ENCODE measurements around the gene SLC2A8.

The SLC2A8 gene

GRCh38 chr9:127395497-127396252 lies 1.3 kb upstream of the SLC2A8 start:
- Histone ChIP-seq H3K27me3 (ENCODE audit: control insufficient read depth, insufficient read depth, low read length) (peaks cover 12% of the 10 kb centered on the region), H3K9ac (ENCODE audit: low read depth, low read length) (no peak overlapping the region), H3K36me3 (ENCODE audit: control insufficient read depth, insufficient read depth, low read length) (peaks cover 3% of the 10 kb centered on the region), H3K9me3 (ENCODE audit: control insufficient read depth, insufficient read depth, low read length) (no peaks in the 10 kb centered on the region), H3K4me1 (ENCODE audit: control insufficient read depth, insufficient read depth, low read length) (peaks cover 4% of the 10 kb centered on the region), H3K4me3 (ENCODE audit: low read depth, low read length) (peak overlapping the region; percentile 76)

- H3K9ac ChIP-seq (ENCODE audit: low read depth, low read length) = no peak overlapping the region
- H3K36me3 ChIP-seq (ENCODE audit: control insufficient read depth, insufficient read depth, low read length) = peaks cover 3% of the 10 kb centered on the region
- H3K9me3 ChIP-seq (ENCODE audit: control insufficient read depth, insufficient read depth, low read length) = no peaks in the 10 kb centered on the region
- H3K27me3 ChIP-seq (ENCODE audit: control insufficient read depth, insufficient read depth, low read length) = peaks cover 12% of the 10 kb centered on the region
- peak overlapping the region; percentile 76 for H3K4me3 ChIP-seq (ENCODE audit: low read depth, low read length)
- H3K4me1 ChIP-seq (ENCODE audit: control insufficient read depth, insufficient read depth, low read length) = peaks cover 4% of the 10 kb centered on the region
These were observed 639 bp upstream of the SLC2A8 start for GRCh38 chr9:127396253-127396807.

- Histone ChIP-seq H3K4me1 (ENCODE audit: control insufficient read depth, insufficient read depth, low read length) (peaks cover 4% of the 10 kb centered on the region), H3K36me3 (ENCODE audit: control insufficient read depth, insufficient read depth, low read length) (peaks cover 3% of the 10 kb centered on the region), H3K27me3 (ENCODE audit: control insufficient read depth, insufficient read depth, low read length) (peaks cover 12% of the 10 kb centered on the region), H3K9ac (ENCODE audit: low read depth, low read length) (peak overlapping the region; percentile 60), H3K9me3 (ENCODE audit: control insufficient read depth, insufficient read depth, low read length) (no peaks in the 10 kb centered on the region), H3K4me3 (ENCODE audit: low read depth, low read length) (peak overlapping the region; percentile 72)
These were observed 791 bp downstream of the SLC2A8 start for GRCh38 chr9:127397646-127398274.

- H3K27me3 ChIP-seq (ENCODE audit: control insufficient read depth, insufficient read depth, low read length) = peaks cover 12% of the 10 kb centered on the region
- H3K9ac ChIP-seq (ENCODE audit: low read depth, low read length) = peak overlapping the region; percentile 41
- H3K4me1 ChIP-seq (ENCODE audit: control insufficient read depth, insufficient read depth, low read length) = peaks cover 4% of the 10 kb centered on the region
- peaks cover 3% of the 10 kb centered on the region for H3K36me3 ChIP-seq (ENCODE audit: control insufficient read depth, insufficient read depth, low read length)
- H3K9me3 ChIP-seq (ENCODE audit: control insufficient read depth, insufficient read depth, low read length) = no peaks in the 10 kb centered on the region
- H3K4me3 ChIP-seq (ENCODE audit: low read depth, low read length) = peak overlapping the region; percentile 72
These were observed 1.3 kb downstream of the SLC2A8 start for GRCh38 chr9:127398275-127398647.

- H3K4me1 ChIP-seq (ENCODE audit: control insufficient read depth, insufficient read depth, low read length) = peaks cover 4% of the 10 kb centered on the region
- H3K36me3 ChIP-seq (ENCODE audit: control insufficient read depth, insufficient read depth, low read length) = peaks cover 7% of the 10 kb centered on the region
- no peak overlapping the region for H3K9ac ChIP-seq (ENCODE audit: low read depth, low read length)
- H3K27me3 ChIP-seq (ENCODE audit: control insufficient read depth, insufficient read depth, low read length) = peaks cover 12% of the 10 kb centered on the region
- no peaks in the 10 kb centered on the region for H3K9me3 ChIP-seq (ENCODE audit: control insufficient read depth, insufficient read depth, low read length)
- H3K4me3 ChIP-seq (ENCODE audit: low read depth, low read length) = no peak overlapping the region
These were observed 1.9 kb downstream of the SLC2A8 start for GRCh38 chr9:127398715-127399400.

DNA sequence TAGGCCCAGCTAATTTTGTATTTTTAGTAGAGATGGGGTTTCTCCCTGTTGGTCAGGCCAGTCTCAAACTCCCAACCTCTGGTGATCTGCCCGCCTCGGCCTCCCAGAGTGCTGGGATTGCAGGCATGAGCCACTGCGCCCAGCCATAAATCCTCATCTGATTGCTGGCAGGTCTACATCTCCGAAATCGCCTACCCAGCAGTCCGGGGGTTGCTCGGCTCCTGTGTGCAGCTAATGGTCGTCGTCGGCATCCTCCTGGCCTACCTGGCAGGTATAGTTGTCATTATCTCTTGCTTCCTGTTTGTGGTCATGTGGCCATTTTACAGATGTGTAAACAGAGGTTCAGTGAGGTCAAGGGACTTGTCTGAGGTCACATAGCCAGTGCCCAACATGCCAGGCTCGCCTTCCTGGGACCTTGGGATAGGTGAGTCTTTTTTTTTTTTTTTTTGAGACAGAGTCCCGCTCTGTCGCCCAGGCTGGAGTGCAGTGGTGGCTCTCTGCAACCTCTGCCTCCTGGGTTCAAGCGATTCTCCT lies 2.8 kb downstream of the SLC2A8 start:
- no peaks in the 10 kb centered on the region for H3K9me3 ChIP-seq (ENCODE audit: control insufficient read depth, insufficient read depth, low read length)
- peaks cover 14% of the 10 kb centered on the region for H3K36me3 ChIP-seq (ENCODE audit: control insufficient read depth, insufficient read depth, low read length)
- H3K4me3 ChIP-seq (ENCODE audit: low read depth, low read length) = no peak overlapping the region
- peaks cover 12% of the 10 kb centered on the region for H3K27me3 ChIP-seq (ENCODE audit: control insufficient read depth, insufficient read depth, low read length)
- H3K9ac ChIP-seq (ENCODE audit: low read depth, low read length) = no peak overlapping the region
- peaks cover 4% of the 10 kb centered on the region for H3K4me1 ChIP-seq (ENCODE audit: control insufficient read depth, insufficient read depth, low read length)

GRCh38 chr9:127402401-127403090 lies 5.6 kb downstream of the SLC2A8 start:
- Histone ChIP-seq H3K36me3 (ENCODE audit: control insufficient read depth, insufficient read depth, low read length) (peaks cover 23% of the 10 kb centered on the region), H3K4me1 (ENCODE audit: control insufficient read depth, insufficient read depth, low read length) (no peaks in the 10 kb centered on the region), H3K27me3 (ENCODE audit: control insufficient read depth, insufficient read depth, low read length) (no peaks in the 10 kb centered on the region), H3K9ac (ENCODE audit: low read depth, low read length) (no peak overlapping the region), H3K4me3 (ENCODE audit: low read depth, low read length) (no peak overlapping the region), H3K9me3 (ENCODE audit: control insufficient read depth, insufficient read depth, low read length) (no peaks in the 10 kb centered on the region)

DNA sequence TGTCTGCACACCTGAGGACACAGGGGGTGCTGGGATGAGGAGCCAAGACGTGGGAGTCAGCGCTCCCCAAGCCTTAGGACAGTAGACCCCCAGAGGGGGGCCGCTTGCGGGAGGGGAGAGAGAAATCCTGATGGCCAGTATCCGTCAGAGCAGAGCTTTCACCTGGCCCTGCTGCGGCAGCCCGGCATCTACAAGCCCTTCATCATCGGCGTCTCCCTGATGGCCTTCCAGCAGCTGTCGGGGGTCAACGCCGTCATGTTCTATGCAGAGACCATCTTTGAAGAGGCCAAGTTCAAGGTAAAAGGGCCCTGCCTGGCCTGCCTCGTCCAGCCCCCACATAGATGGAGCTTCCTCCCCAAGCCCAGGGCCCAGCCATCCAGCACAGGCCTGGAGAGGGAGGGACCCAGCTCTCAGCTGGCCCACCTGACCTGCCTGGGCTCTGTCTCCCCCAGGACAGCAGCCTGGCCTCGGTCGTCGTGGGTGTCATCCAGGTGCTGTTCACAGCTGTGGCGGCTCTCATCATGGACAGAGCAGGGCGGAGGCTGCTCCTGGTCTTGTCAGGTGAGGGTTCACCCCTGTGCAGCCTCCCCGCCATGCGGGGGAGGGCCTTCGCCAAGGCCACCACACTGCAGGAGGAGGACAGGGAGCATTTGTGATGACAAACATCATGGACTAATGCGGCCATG lies 6.7 kb downstream of the SLC2A8 start:
- H3K4me1 ChIP-seq (ENCODE audit: control insufficient read depth, insufficient read depth, low read length) = no peaks in the 10 kb centered on the region
- no peaks in the 10 kb centered on the region for H3K27me3 ChIP-seq (ENCODE audit: control insufficient read depth, insufficient read depth, low read length)
- H3K4me3 ChIP-seq (ENCODE audit: low read depth, low read length) = no peak overlapping the region
- no peak overlapping the region for H3K9ac ChIP-seq (ENCODE audit: low read depth, low read length)
- H3K36me3 ChIP-seq (ENCODE audit: control insufficient read depth, insufficient read depth, low read length) = peaks cover 23% of the 10 kb centered on the region
- no peaks in the 10 kb centered on the region for H3K9me3 ChIP-seq (ENCODE audit: control insufficient read depth, insufficient read depth, low read length)

DNA sequence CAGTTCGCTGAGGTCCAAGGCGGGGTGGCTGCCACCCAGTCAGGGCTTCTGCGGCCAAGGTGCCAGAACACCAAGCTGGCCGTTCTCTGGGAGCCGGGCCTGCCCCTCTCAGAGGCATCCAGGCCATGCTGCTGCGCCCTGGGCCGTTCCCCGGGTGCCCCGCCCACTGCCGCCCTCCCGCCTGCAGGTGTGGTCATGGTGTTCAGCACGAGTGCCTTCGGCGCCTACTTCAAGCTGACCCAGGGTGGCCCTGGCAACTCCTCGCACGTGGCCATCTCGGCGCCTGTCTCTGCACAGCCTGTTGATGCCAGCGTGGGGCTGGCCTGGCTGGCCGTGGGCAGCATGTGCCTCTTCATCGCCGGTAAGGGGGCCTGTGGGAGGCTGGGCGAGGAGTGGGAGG lies 7.7 kb downstream of the SLC2A8 start:
- no peaks in the 10 kb centered on the region for H3K9me3 ChIP-seq (ENCODE audit: control insufficient read depth, insufficient read depth, low read length)
- H3K4me3 ChIP-seq (ENCODE audit: low read depth, low read length) = no peak overlapping the region
- H3K4me1 ChIP-seq (ENCODE audit: control insufficient read depth, insufficient read depth, low read length) = no peaks in the 10 kb centered on the region
- H3K27me3 ChIP-seq (ENCODE audit: control insufficient read depth, insufficient read depth, low read length) = no peaks in the 10 kb centered on the region
- H3K9ac ChIP-seq (ENCODE audit: low read depth, low read length) = no peak overlapping the region
- peaks cover 23% of the 10 kb centered on the region for H3K36me3 ChIP-seq (ENCODE audit: control insufficient read depth, insufficient read depth, low read length)

DNA sequence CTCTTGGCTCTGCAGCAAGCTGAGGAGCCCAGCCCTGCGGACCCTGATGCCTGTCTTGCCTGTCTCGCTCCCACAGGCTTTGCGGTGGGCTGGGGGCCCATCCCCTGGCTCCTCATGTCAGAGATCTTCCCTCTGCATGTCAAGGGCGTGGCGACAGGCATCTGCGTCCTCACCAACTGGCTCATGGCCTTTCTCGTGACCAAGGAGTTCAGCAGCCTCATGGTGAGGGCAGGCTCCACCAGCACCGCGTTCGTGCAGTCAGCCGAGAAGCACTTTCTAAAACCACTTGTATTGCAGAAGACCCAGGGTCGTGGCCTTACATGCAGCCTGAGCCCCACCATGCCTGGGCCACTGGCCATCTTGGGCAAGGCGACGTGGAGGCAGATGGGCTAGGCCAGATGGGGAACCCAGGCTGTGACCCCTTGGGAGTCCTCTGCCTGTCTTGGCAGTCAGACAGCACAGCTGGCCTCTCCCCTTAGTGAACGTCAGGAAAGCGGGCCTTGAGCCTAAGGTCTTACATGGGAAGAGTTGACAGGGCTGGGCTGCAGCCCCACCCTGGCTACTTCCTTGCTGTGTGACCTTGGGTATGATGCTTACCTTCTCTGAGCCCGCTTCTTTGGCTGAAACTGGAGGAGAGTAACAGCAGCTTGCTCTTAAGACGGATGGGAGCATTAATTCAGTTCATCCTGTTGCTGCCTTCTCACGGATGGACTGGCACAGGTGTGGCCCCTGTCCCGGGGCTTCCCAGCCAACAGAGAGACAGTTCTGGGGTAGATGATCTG lies 8.6 kb downstream of the SLC2A8 start:
- Histone ChIP-seq H3K27me3 (ENCODE audit: control insufficient read depth, insufficient read depth, low read length) (no peaks in the 10 kb centered on the region), H3K4me1 (ENCODE audit: control insufficient read depth, insufficient read depth, low read length) (no peaks in the 10 kb centered on the region), H3K9ac (ENCODE audit: low read depth, low read length) (no peak overlapping the region), H3K4me3 (ENCODE audit: low read depth, low read length) (no peak overlapping the region), H3K36me3 (ENCODE audit: control insufficient read depth, insufficient read depth, low read length) (peaks cover 20% of the 10 kb centered on the region), H3K9me3 (ENCODE audit: control insufficient read depth, insufficient read depth, low read length) (no peaks in the 10 kb centered on the region)
